ENCODE data around the gene SMARCB1.

GRCh38 chr22:23849009-23850006 is 62.5 kb downstream of the SMARCB1 start:
- no peak for TF ChIP-seq EZH2 (IDR thresholded peaks at IDR 0.05; ENCODE audit: borderline replicate concordance, insufficient read depth, low read depth, low read length, poor library complexity, severe bottlenecking)
- TF ChIP-seq CTCF (IDR thresholded peaks at IDR 0.05): peak; percentile 94
